Effector memory CD4-positive, alpha-beta T cell (primary cell): ENCODE results near the gene KIRREL1.

ENCODE experiments used
- DNase-seq, 3 donors: peaks; one replicate each; pipeline ENCODE4 v3.0.0-alpha.2; 2020
- H3K27ac ChIP-seq: 2 replicates; pipeline ENCODE4 v1.7.0; 2013; ENCODE audit warnings: mild to moderate bottlenecking, low read length, moderate library complexity; ENCODE audit not compliant: insufficient read depth, poor library complexity, severe bottlenecking
- H3K27me3 ChIP-seq: replicated peaks from 2 replicates; pipeline ENCODE4 v1.7.0; 2013; ENCODE audit warnings: mild to moderate bottlenecking, low read length; ENCODE audit not compliant: insufficient read depth, control insufficient read depth, poor library complexity, severe bottlenecking
- H3K36me3 ChIP-seq: 2 replicates; pipeline ENCODE4 v1.7.0; 2013; ENCODE audit warnings: mild to moderate bottlenecking, low read length, moderate library complexity; ENCODE audit not compliant: control insufficient read depth, insufficient read depth
- H3K4me1 ChIP-seq: 2 replicates; pipeline ENCODE4 v1.7.0; 2013; ENCODE audit warnings: low read length, mild to moderate bottlenecking; ENCODE audit not compliant: control insufficient read depth, insufficient read depth, poor library complexity, severe bottlenecking
- H3K4me3 ChIP-seq: 2 replicates; pipeline ENCODE4 v1.7.0; 2013; ENCODE audit warnings: low read length, low read depth, mild to moderate bottlenecking; ENCODE audit not compliant: insufficient read depth, poor library complexity, severe bottlenecking
- H3K9me3 ChIP-seq: 2 replicates; pipeline ENCODE4 v1.7.0; 2013; ENCODE audit warnings: mild to moderate bottlenecking, low read length, moderate library complexity; ENCODE audit not compliant: control insufficient read depth

The KIRREL1 gene

GRCh38 chr1:158046715-158047510 is 53.5 kb downstream of the KIRREL1 start:
- H3K36me3 ChIP-seq: no peaks in the 10 kb centered on the region
- peaks cover 3% of the 10 kb centered on the region for H3K27me3 ChIP-seq
- H3K4me3 ChIP-seq: no peak overlapping the region
- no peaks in the 10 kb centered on the region for H3K4me1 ChIP-seq
- DNase-seq: no peak
- H3K9me3 ChIP-seq: no peaks in the 10 kb centered on the region
- H3K27ac ChIP-seq: no peak overlapping the region

- Histone ChIP-seq H3K36me3 (no peaks in the 10 kb centered on the region), H3K27ac (no peak overlapping the region), H3K9me3 (no peaks in the 10 kb centered on the region), H3K4me3 (no peak overlapping the region), H3K4me1 (no peaks in the 10 kb centered on the region), H3K27me3 (peaks cover 5% of the 10 kb centered on the region)
- no peak for DNase-seq
These were observed 55.1 kb downstream of the KIRREL1 start for GRCh38 chr1:158048371-158049067.

DNA sequence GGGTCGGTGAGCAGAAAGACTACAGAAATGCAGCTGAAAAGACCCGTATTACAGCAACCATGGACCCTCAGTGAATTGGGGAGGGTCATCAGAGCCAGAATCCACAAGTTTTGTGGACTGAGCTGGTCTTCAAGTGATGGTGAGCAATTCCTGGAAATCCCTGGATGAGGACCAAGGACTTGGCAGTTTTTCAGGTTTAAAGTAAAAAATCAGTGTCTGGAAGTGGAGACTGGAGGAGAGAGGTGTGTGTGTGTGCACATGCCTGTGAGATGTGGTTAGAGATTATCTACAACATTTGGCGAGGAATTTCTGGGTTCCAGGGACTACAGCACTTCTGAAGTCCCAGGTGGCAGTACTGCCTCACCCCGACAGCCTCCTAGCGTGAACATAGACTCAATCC is 56.4 kb downstream of the KIRREL1 start:
- Histone ChIP-seq H3K4me3 (no peak overlapping the region), H3K36me3 (no peaks in the 10 kb centered on the region), H3K27me3 (peaks cover 5% of the 10 kb centered on the region), H3K27ac (no peak overlapping the region), H3K4me1 (no peaks in the 10 kb centered on the region), H3K9me3 (no peaks in the 10 kb centered on the region)
- DNase-seq: no peak

- Histone ChIP-seq H3K27me3 (peaks cover 5% of the 10 kb centered on the region), H3K27ac (no peak overlapping the region), H3K9me3 (no peaks in the 10 kb centered on the region), H3K4me3 (no peak overlapping the region), H3K4me1 (no peaks in the 10 kb centered on the region), H3K36me3 (no peaks in the 10 kb centered on the region)
- no peak for DNase-seq
These were observed 59.8 kb downstream of the KIRREL1 start for GRCh38 chr1:158053276-158053675.

DNA sequence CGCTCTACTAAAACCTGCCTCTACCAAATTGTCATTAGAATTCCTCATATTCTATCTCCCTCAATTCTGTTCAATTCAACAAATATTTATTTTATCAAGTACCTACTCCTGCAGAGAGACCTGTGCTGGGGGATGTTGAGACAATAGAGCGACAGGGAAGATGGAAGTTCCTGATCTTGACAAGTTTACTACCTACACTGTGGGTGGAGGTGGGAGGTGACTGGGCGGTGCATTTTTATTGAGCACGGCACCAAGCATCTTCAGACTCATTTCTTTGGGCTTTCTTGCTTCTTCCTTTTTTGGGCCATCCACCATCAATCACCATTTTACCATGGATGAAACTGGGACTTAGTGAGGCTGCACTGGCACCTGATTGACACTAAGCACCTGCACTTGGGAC is 61.3 kb downstream of the KIRREL1 start:
- Histone ChIP-seq H3K36me3 (no peaks in the 10 kb centered on the region), H3K4me1 (no peaks in the 10 kb centered on the region), H3K27ac (no peak overlapping the region), H3K9me3 (no peaks in the 10 kb centered on the region), H3K27me3 (peaks cover 5% of the 10 kb centered on the region), H3K4me3 (no peak overlapping the region)
- DNase-seq: no peak

DNA sequence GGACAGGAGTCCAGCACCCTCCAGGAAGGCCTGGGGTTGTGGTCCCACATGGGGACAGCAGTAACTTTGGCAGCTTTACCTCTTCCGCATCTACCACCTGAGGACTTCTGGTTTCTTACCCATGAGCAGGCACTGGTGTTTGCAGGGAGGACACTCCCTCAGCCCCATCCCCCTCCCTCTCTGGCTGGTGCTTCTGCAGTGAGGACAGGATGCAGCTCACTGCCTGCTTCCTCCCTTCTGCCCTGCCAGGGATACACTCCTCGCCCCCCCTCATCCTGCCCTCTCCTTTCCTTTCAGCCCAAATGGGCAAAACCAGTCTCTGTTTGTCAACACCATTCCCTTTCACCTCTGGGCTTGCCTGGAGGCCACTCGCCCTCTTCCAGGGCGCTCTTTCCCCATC is 62.4 kb downstream of the KIRREL1 start:
- Histone ChIP-seq H3K27ac (no peak overlapping the region), H3K4me1 (no peaks in the 10 kb centered on the region), H3K36me3 (no peaks in the 10 kb centered on the region), H3K9me3 (no peaks in the 10 kb centered on the region), H3K27me3 (peaks cover 5% of the 10 kb centered on the region), H3K4me3 (no peak overlapping the region)
- no peak for DNase-seq

GRCh38 chr1:158056498-158056897 is 63.1 kb downstream of the KIRREL1 start:
- peaks cover 7% of the 10 kb centered on the region for H3K27me3 ChIP-seq

DNA sequence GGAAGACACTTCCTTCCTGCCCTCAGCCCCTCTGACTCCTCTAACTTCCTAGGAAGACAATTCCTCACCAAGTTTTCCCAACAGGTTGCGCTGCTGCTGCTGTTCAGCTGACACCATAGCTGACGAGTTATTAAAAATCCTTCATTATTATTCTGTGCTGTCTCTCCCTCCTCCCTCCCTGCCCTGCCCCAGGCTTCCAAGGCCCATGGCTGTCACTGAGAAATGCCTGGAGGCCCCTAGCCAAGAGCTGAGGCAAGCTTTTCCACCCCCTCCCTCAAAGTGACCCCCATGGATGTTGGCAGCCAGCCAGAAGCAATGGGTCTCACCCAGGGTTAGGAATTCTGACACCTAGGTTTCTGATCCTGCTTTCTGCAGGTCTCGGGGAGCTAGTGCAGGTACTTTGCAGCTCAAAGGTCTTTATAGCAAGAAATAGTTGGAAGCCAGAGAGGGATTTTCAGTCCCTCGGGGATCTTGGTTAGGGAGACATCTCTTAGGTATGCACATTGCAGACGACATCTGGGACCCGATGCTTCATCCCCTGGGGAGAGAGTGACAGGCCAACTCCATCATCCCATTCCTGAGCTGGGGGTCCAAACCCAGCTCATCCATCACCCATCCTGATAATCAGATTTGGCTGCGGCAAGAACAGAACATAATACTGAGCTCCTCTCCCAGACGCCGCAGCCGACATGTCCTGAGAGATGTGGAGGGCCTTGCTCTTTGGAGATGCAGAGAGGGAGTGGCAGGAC is 65.0 kb downstream of the KIRREL1 start:
- DNase-seq: no peak
- Histone ChIP-seq H3K27me3 (peaks cover 3% of the 10 kb centered on the region), H3K4me3 (no peak overlapping the region), H3K9me3 (no peaks in the 10 kb centered on the region), H3K4me1 (no peaks in the 10 kb centered on the region), H3K36me3 (no peaks in the 10 kb centered on the region), H3K27ac (no peak overlapping the region)

More at GRCh38 chr1:158056498-158056897, 63.1 kb downstream of the KIRREL1 start:
- no peak for DNase-seq
- no peaks in the 10 kb centered on the region for H3K9me3 ChIP-seq
- no peaks in the 10 kb centered on the region for H3K36me3 ChIP-seq
- no peak overlapping the region for H3K4me3 ChIP-seq
- no peak overlapping the region for H3K27ac ChIP-seq
- no peaks in the 10 kb centered on the region for H3K4me1 ChIP-seq

- H3K36me3 ChIP-seq: no peaks in the 10 kb centered on the region
These were observed 66.5 kb downstream of the KIRREL1 start for GRCh38 chr1:158059984-158060383.

DNA sequence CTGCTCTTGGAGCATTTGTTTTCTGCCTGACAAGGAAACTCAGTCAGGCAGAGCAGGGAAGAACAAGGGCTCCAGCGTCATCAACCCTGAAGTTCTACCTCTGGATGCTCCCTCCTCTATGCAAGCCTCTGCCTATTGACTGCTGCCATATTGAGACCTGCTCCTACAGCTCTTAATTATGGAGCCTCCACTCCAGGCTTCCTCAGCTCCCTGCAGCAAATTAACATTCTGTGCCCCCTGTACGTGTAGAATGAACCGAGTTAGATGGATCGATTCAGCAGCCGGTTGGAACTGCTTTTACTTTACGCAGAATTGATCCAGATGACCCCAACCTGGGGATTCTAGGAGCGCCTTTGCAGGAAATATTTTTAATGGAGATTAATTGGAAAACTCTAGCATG is 68.7 kb downstream of the KIRREL1 start:
- Histone ChIP-seq H3K9me3 (no peaks in the 10 kb centered on the region), H3K4me3 (no peak overlapping the region), H3K27ac (no peak overlapping the region), H3K36me3 (no peaks in the 10 kb centered on the region), H3K4me1 (no peaks in the 10 kb centered on the region), H3K27me3 (peaks cover 5% of the 10 kb centered on the region)
- DNase-seq: no peak

More at GRCh38 chr1:158059984-158060383, 66.5 kb downstream of the KIRREL1 start:
- no peak overlapping the region for H3K27ac ChIP-seq
- H3K4me1 ChIP-seq: no peaks in the 10 kb centered on the region
- no peaks in the 10 kb centered on the region for H3K9me3 ChIP-seq
- H3K27me3 ChIP-seq: peaks cover 4% of the 10 kb centered on the region
- H3K4me3 ChIP-seq: no peak overlapping the region
- DNase-seq: no peak
